ENCODE data around the gene AEN.
A peak's percentile ranks its signal among the peaks of the same experiment; 100 is the strongest.

AEN gene

GRCh38 chr15:88613074-88613944 is 7.8 kb upstream of the AEN start:
- no peak for DNase-seq

- no peak for DNase-seq
Observed at GRCh38 chr15:88615303-88616107, 5.6 kb upstream of the AEN start.

- DNase-seq, result no peak
Observed at GRCh38 chr15:88616240-88616639, 4.9 kb upstream of the AEN start.

- DNase-seq, result no peak
Observed at GRCh38 chr15:88617031-88617722, 4.0 kb upstream of the AEN start.

GRCh38 chr15:88617790-88618189 is 3.4 kb upstream of the AEN start:
- DNase-seq, result no peak

GRCh38 chr15:88618686-88619085 is 2.5 kb upstream of the AEN start:
- DNase-seq, result no peak

- DNase-seq, result no peak
Observed at GRCh38 chr15:88619796-88620195, 1.3 kb upstream of the AEN start.

- peak; percentile 66 to 77 for DNase-seq
Observed at GRCh38 chr15:88621789-88622604, 857 bp downstream of the AEN start.

- DNase-seq, result no peak
Observed at GRCh38 chr15:88622605-88622975, 1.4 kb downstream of the AEN start.

GRCh38 chr15:88623061-88623460 is 1.9 kb downstream of the AEN start:
- peak in 1 of 2 donors; percentile 62 for DNase-seq

- DNase-seq, result no peak
Observed at GRCh38 chr15:88623632-88624031, 2.5 kb downstream of the AEN start.

- peak; percentile 50 to 78 for DNase-seq
Observed at GRCh38 chr15:88624156-88624970, 3.2 kb downstream of the AEN start.

GRCh38 chr15:88624971-88625490 is 3.9 kb downstream of the AEN start:
- DNase-seq, result no peak

GRCh38 chr15:88625943-88626741 is 5.0 kb downstream of the AEN start:
- DNase-seq, result no peak

- peak; percentile 87 for DNase-seq
Observed at GRCh38 chr15:88627463-88627862, 6.3 kb downstream of the AEN start.

GRCh38 chr15:88628018-88628654 is 7.0 kb downstream of the AEN start:
- DNase-seq, result no peak

- DNase-seq, result no peak
Observed at GRCh38 chr15:88629071-88629470, 7.9 kb downstream of the AEN start.

GRCh38 chr15:88630141-88630721 is 9.1 kb downstream of the AEN start:
- DNase-seq, result peak in 1 of 2 donors; percentile 38

- no peak for DNase-seq
Observed at GRCh38 chr15:88630798-88631463, 9.8 kb downstream of the AEN start.
